GM23338 (cell line): ENCODE data around the gene LTN1.

Experiments used
- CTCF ChIP-seq, 2 experiments: fragments of 200-600 bp in 1 of 2; sonication (generic) in 1 of 2; conservative IDR thresholded peaks; 2 replicates each; pipeline versions ENCODE4 v1.5.1 to v1.6.1; 2016 to 2017; ENCODE audit warnings: antibody characterized with exemption in 2 of 2, low read depth in 2 of 2, mild to moderate bottlenecking in 2 of 2, moderate library complexity in 1 of 2
- EZH2 ChIP-seq: fragments of 200-600 bp; sonication (generic); IDR thresholded peaks from one replicate; pipeline ENCODE4 v1.8.0; 2017; ENCODE audit warnings: antibody characterized with exemption, mild to moderate bottlenecking, low read depth; ENCODE audit not compliant: unreplicated experiment
- EZH2phosphoT487 ChIP-seq: fragments of 200-600 bp; sonication (generic); IDR thresholded peaks from one replicate; pipeline ENCODE4 v1.8.1; 2018; ENCODE audit warnings: antibody characterized with exemption; ENCODE audit not compliant: unreplicated experiment
- JUNB ChIP-seq: IDR thresholded peaks from one replicate; pipeline ENCODE4 v1.6.1; 2016; ENCODE audit warnings: antibody characterized with exemption; ENCODE audit not compliant: unreplicated experiment
- POLR2AphosphoS5 ChIP-seq: IDR thresholded peaks from 2 replicates; pipeline ENCODE4 v1.6.1; 2016; ENCODE audit warnings: antibody characterized with exemption, low read depth
- REST ChIP-seq: IDR thresholded peaks from one replicate; pipeline ENCODE4 v1.6.1; 2018; ENCODE audit warnings: antibody characterized with exemption; ENCODE audit not compliant: unreplicated experiment
- STAT1 ChIP-seq: IDR thresholded peaks from one replicate; pipeline ENCODE4 v1.6.1; 2016; ENCODE audit warnings: antibody characterized with exemption; ENCODE audit not compliant: unreplicated experiment

GRCh38 chr21:28938726-28939125 lies 54.0 kb downstream of the LTN1 start:
- TF ChIP-seq EZH2phosphoT487: no peak
- TF ChIP-seq CTCF (conservative IDR thresholded peaks at IDR 0.05; ENCODE audit: low read depth in 2 of 2): no peak
- TF ChIP-seq POLR2AphosphoS5: no peak
- no peak for TF ChIP-seq EZH2
- no peak for TF ChIP-seq JUNB
- TF ChIP-seq STAT1: no peak
- no peak for TF ChIP-seq REST
